Fibroblast of mammary gland (primary cell): ENCODE results near the gene PARD6B.
"Not testable (repeated sequence)": the region's sequence is repeated elsewhere in the genome, so short reads cannot be mapped to it uniquely, and the experiment has no call there.

Experiments
- DNase-seq: peaks from one replicate; pipeline ENCODE4 v3.0.0-alpha.2; 2010; ENCODE audit warnings: low read depth
- H3K4me3 ChIP-seq: 2 replicates; pipeline ENCODE4 v1.5.1; 2011; ENCODE audit warnings: low read depth, mild to moderate bottlenecking, low read length, moderate library complexity; ENCODE audit not compliant: control insufficient read depth
- CTCF ChIP-seq: conservative IDR thresholded peaks from 2 replicates; pipeline ENCODE4 v1.5.1; 2011; ENCODE audit warnings: low read depth, low read length, inconsistent platforms; ENCODE audit not compliant: control insufficient read depth, insufficient read depth

PARD6B gene

GRCh38 chr20:50765674-50766073, 34.3 kb downstream of the PARD6B start:
- no peak for TF ChIP-seq CTCF
- no peak overlapping the region for H3K4me3 ChIP-seq
- no peak for DNase-seq

DNA sequence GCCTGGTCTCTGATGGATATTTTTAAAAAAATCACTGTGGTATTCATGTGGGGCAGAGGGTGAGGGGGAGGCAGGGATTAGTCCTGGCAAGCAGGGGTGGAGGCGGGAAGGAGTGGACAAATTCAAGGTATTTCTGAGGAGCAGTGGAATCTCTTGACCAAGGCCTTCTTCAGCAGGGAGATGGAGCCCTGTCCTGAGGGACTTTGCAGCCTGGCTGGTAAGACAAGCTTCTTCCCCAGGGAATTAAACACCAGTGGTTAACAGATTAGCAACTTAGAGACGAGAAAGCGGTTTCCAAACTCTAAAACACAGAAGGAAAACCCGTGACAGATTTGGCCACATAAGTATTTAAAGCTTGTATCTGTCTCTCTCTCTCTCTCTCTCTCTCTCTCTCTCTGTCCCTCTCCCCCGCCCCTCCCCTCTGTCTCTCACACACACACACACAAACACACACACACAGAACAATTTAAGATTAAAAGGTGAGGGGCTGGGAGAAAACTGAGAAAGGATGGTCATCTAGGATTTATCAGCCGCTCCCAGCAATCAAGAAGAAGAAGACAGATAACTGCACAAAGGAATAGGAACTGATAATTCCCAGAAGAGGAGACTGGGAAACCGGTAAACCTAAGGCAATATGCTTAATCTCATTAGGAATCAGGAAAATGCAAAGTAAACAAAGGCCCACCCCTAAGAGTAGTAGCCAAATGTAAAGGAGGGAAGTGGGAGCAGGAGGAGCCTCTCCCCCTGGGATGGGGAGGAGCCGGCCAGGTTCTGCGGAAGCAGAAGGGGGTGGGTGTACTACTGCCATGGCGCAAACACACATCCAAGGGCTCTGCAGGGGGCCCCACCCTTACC, 35.8 kb downstream of the PARD6B start:
- peak; percentile 6 for DNase-seq
- not testable (repeated sequence) for H3K4me3 ChIP-seq

DNA sequence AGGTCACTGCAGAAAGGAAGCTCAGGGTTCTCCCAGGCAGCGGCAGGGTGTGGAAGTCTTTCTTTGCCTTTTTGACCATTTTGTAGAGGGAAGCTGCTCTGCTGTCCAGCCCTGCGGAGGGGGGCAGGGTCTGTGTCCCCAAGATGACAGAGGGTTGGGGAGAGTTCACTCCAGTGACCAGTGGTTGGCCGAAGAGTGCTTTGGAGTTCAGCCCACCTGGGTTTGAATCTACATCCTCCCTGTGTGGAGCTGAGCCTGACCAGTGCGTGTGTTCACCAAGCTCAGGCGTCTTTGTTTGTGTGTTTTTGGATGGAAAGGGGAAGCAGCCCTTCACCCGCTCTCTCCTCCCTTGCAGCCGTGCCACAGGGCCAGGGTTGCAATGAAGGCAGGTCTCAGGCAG, 37.6 kb downstream of the PARD6B start:
- not testable (repeated sequence) for H3K4me3 ChIP-seq, DNase-seq

GRCh38 chr20:50769551-50770085, 38.2 kb downstream of the PARD6B start:
- H3K4me3 ChIP-seq: not testable (repeated sequence)

DNA sequence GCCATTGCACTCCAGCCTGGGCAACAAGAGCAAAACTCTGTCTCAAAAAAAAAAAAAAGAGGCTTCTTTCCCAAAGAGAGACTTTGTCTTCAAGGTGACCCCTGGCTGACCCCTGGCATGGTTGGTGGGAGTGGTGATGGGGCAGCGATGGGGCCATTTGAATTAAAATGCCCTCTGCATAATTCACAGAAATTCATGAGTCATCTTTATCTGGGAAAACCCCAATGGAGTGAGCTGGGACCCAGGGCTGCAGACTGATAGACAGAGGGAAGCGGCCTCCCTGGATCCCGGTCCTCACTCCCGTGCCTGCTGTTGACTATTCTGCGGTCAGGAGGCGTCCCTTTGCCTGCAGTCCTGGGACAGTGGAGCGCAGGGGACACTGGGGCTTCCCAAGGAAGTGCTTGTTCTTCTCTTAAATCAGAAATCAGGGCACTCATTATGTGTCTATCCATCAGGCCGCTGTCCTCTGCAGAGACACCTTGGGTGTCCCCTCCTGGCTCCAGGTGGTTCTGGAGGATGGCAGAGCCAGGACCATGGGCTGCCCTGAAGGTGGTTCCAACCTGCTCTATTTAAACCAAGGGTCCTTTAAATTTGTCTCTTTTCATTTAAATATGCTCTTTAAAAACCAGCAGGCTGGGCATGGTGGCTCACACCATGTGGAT, 40.2 kb downstream of the PARD6B start:
- not testable (repeated sequence) for DNase-seq, H3K4me3 ChIP-seq

More at GRCh38 chr20:50769551-50770085, 38.2 kb downstream of the PARD6B start:
- not testable (repeated sequence) for DNase-seq

- no peak overlapping the region for H3K4me3 ChIP-seq
- no peak for TF ChIP-seq CTCF
- no peak for DNase-seq
Observed at GRCh38 chr20:50772420-50773185, 41.2 kb downstream of the PARD6B start.

GRCh38 chr20:50774515-50774914, 43.1 kb downstream of the PARD6B start:
- H3K4me3 ChIP-seq: no peak overlapping the region
- no peak for DNase-seq
- no peak for TF ChIP-seq CTCF

DNA sequence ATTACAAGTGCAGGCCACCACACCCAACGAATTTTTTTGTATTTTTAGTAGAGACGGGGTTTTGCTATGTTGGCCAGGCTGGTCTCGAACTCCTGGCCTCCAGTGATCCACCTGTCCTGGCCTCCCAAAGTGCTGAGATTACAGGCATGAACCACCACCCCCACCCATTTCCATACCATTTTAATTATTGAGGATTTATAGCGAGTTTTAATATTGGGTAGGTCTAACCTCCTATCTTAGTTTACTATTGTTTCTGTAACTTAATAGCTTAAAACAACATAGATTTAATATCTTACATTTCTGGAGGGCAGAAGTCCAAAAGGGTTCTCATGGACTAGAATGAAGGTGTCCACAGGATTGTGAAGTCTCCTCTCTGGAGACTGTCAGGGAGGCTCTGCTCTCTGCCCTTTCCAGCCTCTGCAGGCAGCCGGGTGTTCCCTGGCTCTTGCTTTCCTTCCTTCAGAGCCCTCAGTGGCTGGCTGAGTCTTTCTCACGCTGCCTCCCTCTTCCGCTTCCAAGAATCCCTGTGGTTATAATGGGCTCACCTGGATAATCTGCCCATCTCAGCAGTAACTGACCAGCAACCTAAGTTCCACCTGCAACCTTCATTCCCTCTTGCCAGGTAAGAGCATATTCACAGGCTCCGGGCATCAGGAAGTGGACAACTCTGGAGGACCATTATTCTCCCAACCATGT, 44.9 kb downstream of the PARD6B start:
- no peak for TF ChIP-seq CTCF
- H3K4me3 ChIP-seq: no peak overlapping the region
- DNase-seq: no peak
